HG02943 (cell line): ENCODE results near the gene RAB3C.

Source experiments
- ATAC-seq: cut with Tn5 transposase; IDR thresholded peaks from one replicate; pipeline ENCODE4 v1.9.1; 2021; ENCODE audit warnings: mild to moderate bottlenecking, low read depth, moderate library complexity; ENCODE audit not compliant: unreplicated experiment

Gene RAB3C

DNA sequence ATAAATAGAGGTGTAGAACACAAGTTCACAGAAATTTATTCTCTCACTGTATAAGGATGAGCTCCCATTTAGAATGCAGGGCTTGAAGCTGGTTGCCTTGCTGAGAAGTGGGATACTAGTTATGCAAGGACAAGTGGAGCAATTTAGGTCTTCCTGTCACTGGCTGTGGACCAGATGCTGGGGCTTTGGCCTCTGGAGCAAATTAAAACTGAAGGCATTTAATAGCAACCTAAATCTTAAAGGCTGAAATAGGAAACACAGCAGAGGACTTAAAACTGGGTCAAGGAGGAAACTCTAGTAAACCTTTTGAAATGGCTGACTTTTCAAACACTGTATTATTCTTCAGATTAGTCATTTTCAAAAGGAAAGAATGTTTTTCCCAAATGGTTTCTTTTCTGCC, 319.4 kb downstream of the RAB3C start:
- no peak for ATAC-seq

DNA sequence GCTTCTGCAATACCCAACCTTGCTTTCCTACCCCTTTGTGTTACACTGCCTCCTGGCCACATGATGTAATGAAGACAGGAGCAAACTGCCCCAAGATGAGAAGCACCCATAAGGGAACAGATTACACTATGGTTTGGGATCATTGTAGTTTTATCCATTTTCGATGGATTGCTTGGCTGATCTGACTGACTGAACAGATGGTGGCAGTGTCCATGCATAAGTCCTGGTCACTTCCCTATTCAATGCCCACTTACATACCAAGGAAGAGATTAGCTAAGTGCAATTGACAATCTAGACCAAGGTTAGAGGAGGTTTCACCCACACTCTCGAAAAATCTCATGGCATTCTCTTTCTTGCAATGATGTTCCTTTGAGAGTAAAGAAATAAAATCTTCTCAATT, 319.9 kb downstream of the RAB3C start:
- ATAC-seq, result no peak

DNA sequence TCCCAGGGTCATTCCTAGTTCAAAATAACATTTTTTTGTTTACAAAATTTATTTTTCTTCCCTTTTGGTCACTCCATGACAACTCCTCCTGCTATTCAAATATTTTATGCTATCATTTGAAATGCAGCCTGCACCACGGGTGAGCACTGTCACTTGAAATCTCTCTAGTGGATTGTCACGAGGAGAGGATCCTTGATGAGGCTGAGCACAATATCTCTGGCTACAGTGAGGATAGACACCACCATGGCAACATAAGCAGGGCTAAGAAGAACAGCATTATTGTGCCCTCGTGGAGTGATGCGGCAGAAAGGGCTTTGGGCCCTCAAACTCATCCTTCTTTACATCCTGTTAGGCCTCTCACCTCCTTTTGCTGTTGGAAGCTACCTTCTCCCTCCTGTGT, 321.9 kb downstream of the RAB3C start:
- ATAC-seq, result no peak

DNA sequence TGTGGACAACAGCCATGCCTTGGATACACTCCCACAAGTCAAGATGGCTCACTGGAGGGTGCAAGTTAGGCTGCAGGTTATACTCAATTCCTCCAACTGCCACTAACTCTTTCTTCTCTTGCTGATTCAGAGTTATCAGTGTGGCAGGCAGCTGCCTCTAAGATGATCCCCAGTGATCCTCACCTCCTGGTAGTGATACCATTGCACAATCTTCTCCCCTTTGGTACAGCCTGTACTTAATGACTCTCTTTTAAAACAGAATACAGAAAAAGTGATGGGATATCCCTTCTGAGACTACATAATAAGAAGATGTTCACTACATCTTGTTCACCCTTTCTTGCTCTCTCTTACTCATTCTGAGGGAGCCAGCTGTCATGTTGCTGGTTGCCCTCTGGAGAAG, 323.1 kb downstream of the RAB3C start:
- no peak for ATAC-seq
